MV-4-11 (cell line): ENCODE results near the gene MYBPC1.
"Not testable (repeated sequence)": the region's sequence is repeated elsewhere in the genome, so short reads cannot be mapped to it uniquely, and the experiment has no call there.

Experiments used
- DNase-seq: peaks from one replicate; lab custom pipeline; 2025; lab: John Stamatoyannopoulos, UW

The MYBPC1 gene

GRCh38 chr12:101654442-101654841, 59.7 kb downstream of the MYBPC1 start:
- DNase-seq, result no peak

GRCh38 chr12:101655393-101655792, 60.6 kb downstream of the MYBPC1 start:
- no peak for DNase-seq

GRCh38 chr12:101660662-101661061, 65.9 kb downstream of the MYBPC1 start:
- not testable (repeated sequence) for DNase-seq

GRCh38 chr12:101663298-101663697, 68.5 kb downstream of the MYBPC1 start:
- no peak for DNase-seq

- DNase-seq, result no peak
These were observed 70.2 kb downstream of the MYBPC1 start for GRCh38 chr12:101664992-101665391.

GRCh38 chr12:101666052-101666728, 71.4 kb downstream of the MYBPC1 start:
- no peak for DNase-seq

- no peak for DNase-seq
These were observed 72.8 kb downstream of the MYBPC1 start for GRCh38 chr12:101667591-101667990.

GRCh38 chr12:101670007-101670671, 75.4 kb downstream of the MYBPC1 start:
- peak; percentile 80 for DNase-seq

- peak; percentile 84 for DNase-seq
These were observed 76.5 kb downstream of the MYBPC1 start for GRCh38 chr12:101671157-101671791.

- DNase-seq, result peak; percentile 29
These were observed 77.1 kb downstream of the MYBPC1 start for GRCh38 chr12:101671833-101672232.

GRCh38 chr12:101675555-101675954, 80.8 kb downstream of the MYBPC1 start:
- no peak for DNase-seq

- not testable (repeated sequence) for DNase-seq
These were observed 81.7 kb downstream of the MYBPC1 start for GRCh38 chr12:101676497-101676896.

- DNase-seq, result no peak
These were observed 83.3 kb downstream of the MYBPC1 start for GRCh38 chr12:101678081-101678480.

GRCh38 chr12:101680240-101680639, 85.5 kb downstream of the MYBPC1 start:
- DNase-seq, result no peak

- DNase-seq, result no peak
These were observed 85.9 kb downstream of the MYBPC1 start for GRCh38 chr12:101680647-101681046.

- DNase-seq, result not testable (repeated sequence)
These were observed 86.9 kb downstream of the MYBPC1 start for GRCh38 chr12:101681627-101682026.

- DNase-seq, result no peak
These were observed 90.3 kb downstream of the MYBPC1 start for GRCh38 chr12:101685092-101685491.

GRCh38 chr12:101686176-101686575, 91.4 kb downstream of the MYBPC1 start:
- no peak for DNase-seq

- no peak for DNase-seq
These were observed 95.8 kb downstream of the MYBPC1 start for GRCh38 chr12:101690544-101691098.

- DNase-seq, result no peak
These were observed 96.8 kb downstream of the MYBPC1 start for GRCh38 chr12:101691503-101692096.

- no peak for DNase-seq
These were observed 99.6 kb downstream of the MYBPC1 start for GRCh38 chr12:101694297-101694848.

GRCh38 chr12:101694986-101695385, 100.2 kb downstream of the MYBPC1 start:
- no peak for DNase-seq
